K562 (cell line): ENCODE data around the gene ASPDH. TPM values are rescaled to one million over a fixed set of nuclear protein-coding genes. Genes with fewer than 3 reads are reported as not detected.

ENCODE experiments used
- ARNT ChIP-seq, 2 experiments: fragments of 450-650 bp; IDR thresholded peaks; 2 replicates each; pipeline ENCODE4 v1.6.1; 2016; ENCODE audit warnings: mild to moderate bottlenecking in 1 of 2
- BRCA1 ChIP-seq, 2 experiments: fragments of 450-650 bp in 1 of 2; sonication (generic) in 1 of 2; formaldehyde crosslinking in 1 of 2; IDR thresholded peaks; 2 replicates each; pipeline versions ENCODE4 v1.5.0 to v1.6.1; 2017 to 2020; ENCODE audit warnings: mild to moderate bottlenecking in 1 of 2, missing genetic modification reagents in 1 of 2
- BRD4 ChIP-seq: fragments of 200-600 bp; sonication (generic); IDR thresholded peaks from 2 replicates; pipeline ENCODE4 v1.6.1; 2017; ENCODE audit warnings: inconsistent platforms
- ELF4 ChIP-seq: fragments of 450-650 bp; formaldehyde crosslinking; IDR thresholded peaks from 2 replicates; pipeline ENCODE4 v1.4.0; 2022; ENCODE audit warnings: missing genetic modification characterization
- JUND ChIP-seq, 2 experiments: IDR thresholded peaks; 2 replicates in 1 of 2; 3 replicates in 1 of 2; pipeline ENCODE4 v1.6.1; 2011; ENCODE audit warnings: borderline replicate concordance in 2 of 2, low read depth in 2 of 2, low read length in 2 of 2, improper control_type of control experiment in 1 of 2, missing biosample characterization in 1 of 2, missing genetic modification characterization in 1 of 2, missing genetic modification reagents in 1 of 2
- MECOM ChIP-seq: fragments of 250-450 bp; sonication (Bioruptor Pico); IDR thresholded peaks from 2 replicates; pipeline ENCODE4 v1.8.0; 2022; ENCODE audit warnings: inconsistent platforms
- NR2C2 ChIP-seq, 2 experiments: fragments of 200-800 bp in 1 of 2; sonication (Bioruptor generic) in 1 of 2; sonication (generic) in 1 of 2; formaldehyde crosslinking in 1 of 2; IDR thresholded peaks; 2 replicates each; pipeline versions ENCODE4 v1.6.1 to v1.8.0; 2016 to 2022; ENCODE audit warnings: mild to moderate bottlenecking in 1 of 2, missing compliant biosample characterization in 1 of 2, missing genetic modification characterization in 1 of 2, missing genetic modification reagents in 1 of 2
- PML ChIP-seq: IDR thresholded peaks from 2 replicates; pipeline ENCODE4 v1.6.1; 2012; ENCODE audit warnings: low read length, inconsistent platforms
- POLR2AphosphoS5 ChIP-seq: IDR thresholded peaks from 2 replicates; pipeline ENCODE4 v1.6.1; 2011; ENCODE audit warnings: mild to moderate bottlenecking, low read depth, low read length, moderate library complexity; ENCODE audit not compliant: control insufficient read depth, insufficient read depth
- RAD51 ChIP-seq: fragments of 450-650 bp; IDR thresholded peaks from 2 replicates; pipeline ENCODE4 v1.7.1; 2016; ENCODE audit warnings: low read depth, mild to moderate bottlenecking, borderline replicate concordance
- SMAD2 ChIP-seq: fragments of 150-350 bp; IDR thresholded peaks from 2 replicates; pipeline ENCODE4 v1.6.1; 2014; ENCODE audit warnings: low read depth, mild to moderate bottlenecking, low read length
- XRCC4 ChIP-seq: IDR thresholded peaks from one replicate; pipeline ENCODE4 v1.6.1; 2011; ENCODE audit not compliant: insufficient read depth, insufficient read length; ENCODE audit errors: extremely low read depth
- ZNF41 ChIP-seq: fragments of 250-450 bp; sonication (Bioruptor Pico); conservative IDR thresholded peaks from 2 replicates; pipeline ENCODE4 v1.4.0; 2020; ENCODE audit warnings: mild to moderate bottlenecking
- ZNF431 ChIP-seq: sonication (generic); formaldehyde crosslinking; IDR thresholded peaks from 2 replicates; pipeline ENCODE4 v1.8.0; 2022; ENCODE audit warnings: mild to moderate bottlenecking, missing genetic modification reagents
- ZNF778 ChIP-seq: fragments of 450-650 bp; formaldehyde crosslinking; IDR thresholded peaks from 2 replicates; pipeline ENCODE4 v1.4.0; 2020; ENCODE audit warnings: mild to moderate bottlenecking, moderate library complexity
- polyA plus RNA-seq, 8 experiments: library from polyadenylated mRNA; depleted of rRNA in 4 of 8; stranded (reverse) in 5 of 8; unstranded in 3 of 8; fragments of >200 nt; fragmentation: Nextera tagmentation in 2 of 8; fragmentation: Illumina TruSeq in 1 of 8; extraction: Ambion mirVana in 2 of 8; extraction: Trizol in 1 of 8; gene quantifications; 2 replicates each; pipeline versions ENCODE4 v1.2.1 to v1.2.3, GENCODE V29; 2011 to 2014; ENCODE audit warnings: inconsistent platforms in 1 of 8, missing spikeins in 1 of 8
- total RNA-seq, 7 experiments: library from RNA; depleted of rRNA in 6 of 7; stranded (reverse); fragments of >200 nt in 6 of 7; fragmentation: Illumina TruSeq in 2 of 7; extraction: Trizol in 2 of 7; gene quantifications; 2 replicates each; pipeline versions ENCODE4 v1.2.1 to v1.2.3, GENCODE V29; 2011 to 2021; ENCODE audit warnings: low replicate concordance in 1 of 7
- TF ChIP-seq, protein P1 (sequence below): sonication (generic); formaldehyde crosslinking; IDR thresholded peaks from 2 replicates; pipeline ENCODE4 v1.8.0; 2022; ENCODE audit warnings: mild to moderate bottlenecking, missing genetic modification reagents
- TF ChIP-seq, protein P2 (sequence below): fragments of 250-450 bp; sonication (Bioruptor Pico); IDR thresholded peaks from 2 replicates; pipeline ENCODE4 v1.4.0; 2020; ENCODE audit warnings: mild to moderate bottlenecking, moderate library complexity
- TF ChIP-seq, protein P3 (sequence below): fragments of 250-450 bp; sonication (Bioruptor Pico); IDR thresholded peaks from 2 replicates; pipeline ENCODE4 v1.5.0; 2021; ENCODE audit warnings: mild to moderate bottlenecking, moderate library complexity
- TF ChIP-seq, protein P4 (sequence below), 3 experiments: fragments of 200-800 bp in 1 of 3; sonication (Bioruptor generic) in 1 of 3; sonication (generic) in 1 of 3; formaldehyde crosslinking in 1 of 3; IDR thresholded peaks; 2 replicates each; pipeline versions ENCODE4 v1.6.1 to v1.8.0; 2016 to 2022; ENCODE audit warnings: mild to moderate bottlenecking in 2 of 3, missing compliant biosample characterization in 2 of 3, missing genetic modification characterization in 2 of 3, missing genetic modification reagents in 1 of 3

Gene ASPDH
- total and polyA plus RNA-seq, 9 of the 15 experiments (the other 6 are each of a cell fraction or from before 2014, with no cell fraction given), result not detected

DNA sequence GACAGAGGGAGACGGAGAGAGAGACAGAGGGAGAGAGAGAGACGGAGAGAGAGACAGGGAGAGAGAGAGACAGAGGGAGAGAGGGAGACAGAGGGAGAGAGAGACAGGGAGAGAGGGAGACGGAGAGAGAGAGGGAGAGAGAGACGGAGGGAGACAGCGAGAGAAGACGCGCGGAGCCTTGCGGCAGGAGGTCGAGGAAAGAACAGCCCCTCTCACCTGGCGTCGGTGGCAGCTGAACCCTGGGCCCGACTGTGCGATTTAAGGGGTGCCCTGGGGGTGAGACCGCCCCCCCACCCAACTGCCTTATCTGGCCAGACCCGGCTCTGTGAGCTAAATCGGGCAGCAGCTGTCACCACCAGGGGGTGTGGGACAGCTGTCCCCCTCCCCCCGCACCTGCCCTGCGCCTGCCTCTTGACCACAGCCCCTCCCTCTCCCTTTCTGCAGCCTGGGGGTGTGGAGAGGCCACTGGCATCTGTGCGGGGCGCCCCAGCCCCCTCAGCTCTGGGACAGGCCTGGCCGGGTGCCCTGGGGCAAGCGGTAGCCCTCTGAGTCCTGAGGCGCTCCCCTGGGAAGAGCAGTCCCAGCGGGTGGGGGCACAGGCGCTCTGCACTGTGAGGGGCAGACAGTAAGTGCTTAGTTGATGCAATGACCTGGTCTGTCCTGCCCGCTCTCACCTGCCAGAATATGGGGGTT lies 13.5 kb downstream of the ASPDH start (continued):
- TF ChIP-seq RAD51 (0 out of 2 replicates have a peak, but pooled peaks have one; percentile 8), JUND (IDR thresholded peaks at IDR 0.05; ENCODE audit: borderline replicate concordance, low read depth, low read length) (peak; percentile 31; the same call in 1 of the 2 replicates), JUND (tag; IDR thresholded peaks at IDR 0.05; ENCODE audit: borderline replicate concordance, low read depth, low read length) (peak; percentile 22; the same call in 1 of the 3 replicates), PML (no peak), BRCA1 (IDR thresholded peaks at IDR 0.05) (no peak), BRCA1 (CRISPR knock-in tag; IDR thresholded peaks at IDR 0.05) (no peak), ARNT (IDR thresholded peaks at IDR 0.05) (no peak), ELF4 (no peak), ZNF41 (CRISPR knock-in tag) (no peak), BRD4 (no peak), POLR2AphosphoS5 (peak; percentile 70), ZNF778 (CRISPR knock-in tag) (no peak), SMAD2 (no peak), MECOM (CRISPR knock-in tag) (no peak), ZNF431 (CRISPR knock-in tag) (no peak), NR2C2 (CRISPR knock-in tag; IDR thresholded peaks at IDR 0.05) (no peak), NR2C2 (tag; IDR thresholded peaks at IDR 0.05) (no peak), XRCC4 (no peak)
- TF ChIP-seq, protein P1, sequence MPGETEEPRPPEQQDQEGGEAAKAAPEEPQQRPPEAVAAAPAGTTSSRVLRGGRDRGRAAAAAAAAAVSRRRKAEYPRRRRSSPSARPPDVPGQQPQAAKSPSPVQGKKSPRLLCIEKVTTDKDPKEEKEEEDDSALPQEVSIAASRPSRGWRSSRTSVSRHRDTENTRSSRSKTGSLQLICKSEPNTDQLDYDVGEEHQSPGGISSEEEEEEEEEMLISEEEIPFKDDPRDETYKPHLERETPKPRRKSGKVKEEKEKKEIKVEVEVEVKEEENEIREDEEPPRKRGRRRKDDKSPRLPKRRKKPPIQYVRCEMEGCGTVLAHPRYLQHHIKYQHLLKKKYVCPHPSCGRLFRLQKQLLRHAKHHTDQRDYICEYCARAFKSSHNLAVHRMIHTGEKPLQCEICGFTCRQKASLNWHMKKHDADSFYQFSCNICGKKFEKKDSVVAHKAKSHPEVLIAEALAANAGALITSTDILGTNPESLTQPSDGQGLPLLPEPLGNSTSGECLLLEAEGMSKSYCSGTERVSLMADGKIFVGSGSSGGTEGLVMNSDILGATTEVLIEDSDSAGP, result no peak
- TF ChIP-seq, protein P2, sequence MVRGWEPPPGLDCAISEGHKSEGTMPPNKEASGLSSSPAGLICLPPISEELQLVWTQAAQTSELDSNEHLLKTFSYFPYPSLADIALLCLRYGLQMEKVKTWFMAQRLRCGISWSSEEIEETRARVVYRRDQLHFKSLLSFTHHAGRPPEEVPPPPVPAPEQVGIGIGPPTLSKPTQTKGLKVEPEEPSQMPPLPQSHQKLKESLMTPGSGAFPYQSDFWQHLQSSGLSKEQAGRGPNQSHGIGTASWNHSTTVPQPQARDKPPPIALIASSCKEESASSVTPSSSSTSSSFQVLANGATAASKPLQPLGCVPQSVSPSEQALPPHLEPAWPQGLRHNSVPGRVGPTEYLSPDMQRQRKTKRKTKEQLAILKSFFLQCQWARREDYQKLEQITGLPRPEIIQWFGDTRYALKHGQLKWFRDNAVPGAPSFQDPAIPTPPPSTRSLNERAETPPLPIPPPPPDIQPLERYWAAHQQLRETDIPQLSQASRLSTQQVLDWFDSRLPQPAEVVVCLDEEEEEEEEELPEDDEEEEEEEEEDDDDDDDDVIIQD (CRISPR knock-in tag), result no peak
- TF ChIP-seq, protein P3, sequence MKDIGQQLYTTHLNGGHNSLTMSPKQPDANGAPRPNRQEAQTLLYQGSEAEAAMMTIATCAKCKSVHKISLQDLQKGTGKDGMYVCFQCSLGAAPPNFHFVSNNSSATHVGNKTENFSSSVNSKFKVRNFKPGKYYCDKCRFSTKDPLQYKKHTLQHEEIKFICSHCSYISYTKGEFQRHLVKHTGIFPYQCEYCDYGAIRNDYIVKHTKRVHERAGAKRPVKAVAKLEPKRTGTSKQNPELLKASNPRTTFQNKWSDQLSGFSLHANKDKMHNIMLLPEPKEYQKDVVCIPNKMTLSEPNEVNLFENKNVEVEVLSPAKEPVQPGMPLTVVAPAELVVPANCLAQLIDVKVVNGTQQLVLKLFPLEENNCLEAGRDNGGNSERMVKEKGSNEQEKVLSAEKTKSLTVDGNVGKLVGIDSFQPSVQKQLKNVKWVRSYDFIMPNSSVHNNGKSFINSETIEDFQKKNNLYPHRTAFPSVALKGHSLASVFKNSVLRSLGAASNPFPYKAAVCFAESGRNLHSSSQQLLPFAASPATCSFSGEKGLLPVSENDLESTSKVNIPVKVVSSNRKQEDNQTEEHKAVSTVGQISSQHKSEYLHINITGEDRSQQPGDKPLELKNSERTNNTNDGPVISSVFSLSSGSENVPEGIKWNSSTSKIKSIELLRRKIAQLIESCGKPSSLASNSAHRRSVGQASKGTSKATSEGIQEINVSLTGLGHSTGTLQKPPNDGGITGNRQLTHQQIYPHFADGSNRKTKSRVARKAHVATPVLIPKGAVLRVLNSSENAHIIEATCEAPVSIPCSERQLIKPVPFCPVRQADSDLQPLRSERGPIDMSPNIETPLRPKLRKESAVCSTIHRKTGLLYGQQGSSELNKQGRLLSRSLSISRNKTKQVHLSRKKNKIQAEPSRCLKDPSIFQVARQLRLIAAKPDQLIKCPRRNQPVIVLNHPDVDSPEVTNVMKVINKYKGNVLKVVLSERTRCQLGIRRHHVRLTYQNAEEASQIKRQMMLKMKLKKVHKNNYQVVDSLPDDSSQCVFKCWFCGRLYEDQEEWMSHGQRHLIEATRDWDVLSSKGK (CRISPR knock-in tag), result no peak
- TF ChIP-seq, protein P4, sequence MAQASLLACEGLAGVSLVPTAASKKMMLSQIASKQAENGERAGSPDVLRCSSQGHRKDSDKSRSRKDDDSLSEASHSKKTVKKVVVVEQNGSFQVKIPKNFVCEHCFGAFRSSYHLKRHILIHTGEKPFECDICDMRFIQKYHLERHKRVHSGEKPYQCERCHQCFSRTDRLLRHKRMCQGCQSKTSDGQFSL (CRISPR knock-in tag; IDR thresholded peaks at IDR 0.05), result peak; percentile 99
- TF ChIP-seq, protein P4 (tag; IDR thresholded peaks at IDR 0.05), result peak in 1 of 2 experiments; percentile 86; a peak in 2 of 4 replicates
